ENCODE measurements around the gene C6orf62.

DNA sequence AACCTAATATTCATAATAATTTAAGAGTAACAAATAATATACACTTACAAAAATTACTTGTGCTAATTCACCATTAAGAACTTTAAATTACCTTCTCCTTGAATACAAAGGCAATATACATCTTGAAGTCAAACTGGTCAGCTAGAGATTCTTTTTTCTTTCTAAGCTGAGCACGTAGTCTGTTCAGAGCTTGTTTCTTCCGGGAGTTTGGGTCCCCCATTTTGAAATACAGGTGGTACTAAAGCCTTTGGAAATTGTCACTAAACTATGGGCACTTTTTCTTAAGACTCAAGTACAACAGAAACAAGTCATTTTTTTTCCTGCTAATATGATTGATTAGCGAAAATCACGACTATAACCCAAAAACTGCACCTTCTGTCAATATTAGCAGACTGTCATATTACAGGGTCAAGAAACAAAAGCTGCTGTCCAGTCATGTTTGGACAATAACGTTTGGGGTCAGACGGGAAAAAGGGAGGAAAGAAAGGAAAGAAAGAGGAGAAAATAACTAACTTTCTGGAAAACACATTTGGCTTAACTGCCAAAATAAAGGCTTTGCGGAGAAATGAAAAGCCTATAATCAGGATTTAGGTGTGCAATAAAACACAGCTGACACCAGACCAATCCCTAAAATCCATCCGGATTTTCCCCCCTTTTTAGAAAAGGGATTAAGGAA is 367 bp downstream of the C6orf62 start:
- TF ChIP-seq, protein P1, sequence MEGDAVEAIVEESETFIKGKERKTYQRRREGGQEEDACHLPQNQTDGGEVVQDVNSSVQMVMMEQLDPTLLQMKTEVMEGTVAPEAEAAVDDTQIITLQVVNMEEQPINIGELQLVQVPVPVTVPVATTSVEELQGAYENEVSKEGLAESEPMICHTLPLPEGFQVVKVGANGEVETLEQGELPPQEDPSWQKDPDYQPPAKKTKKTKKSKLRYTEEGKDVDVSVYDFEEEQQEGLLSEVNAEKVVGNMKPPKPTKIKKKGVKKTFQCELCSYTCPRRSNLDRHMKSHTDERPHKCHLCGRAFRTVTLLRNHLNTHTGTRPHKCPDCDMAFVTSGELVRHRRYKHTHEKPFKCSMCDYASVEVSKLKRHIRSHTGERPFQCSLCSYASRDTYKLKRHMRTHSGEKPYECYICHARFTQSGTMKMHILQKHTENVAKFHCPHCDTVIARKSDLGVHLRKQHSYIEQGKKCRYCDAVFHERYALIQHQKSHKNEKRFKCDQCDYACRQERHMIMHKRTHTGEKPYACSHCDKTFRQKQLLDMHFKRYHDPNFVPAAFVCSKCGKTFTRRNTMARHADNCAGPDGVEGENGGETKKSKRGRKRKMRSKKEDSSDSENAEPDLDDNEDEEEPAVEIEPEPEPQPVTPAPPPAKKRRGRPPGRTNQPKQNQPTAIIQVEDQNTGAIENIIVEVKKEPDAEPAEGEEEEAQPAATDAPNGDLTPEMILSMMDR (IDR thresholded peaks at IDR 0.05), result no peak
- no peak for TF ChIP-seq POLR2A (IDR thresholded peaks at IDR 0.05)
